ENCODE measurements around the gene WDTC1.

GRCh38 chr1:27322569-27323240 lies 88.3 kb downstream of the WDTC1 start:
- TF ChIP-seq CTCF (IDR thresholded peaks at IDR 0.05) (no peak), POLR2A (IDR thresholded peaks at IDR 0.05) (no peak)

All from ovary (tissue), 3 donors.